ENCODE data around the gene RPL38.

Gene RPL38

DNA sequence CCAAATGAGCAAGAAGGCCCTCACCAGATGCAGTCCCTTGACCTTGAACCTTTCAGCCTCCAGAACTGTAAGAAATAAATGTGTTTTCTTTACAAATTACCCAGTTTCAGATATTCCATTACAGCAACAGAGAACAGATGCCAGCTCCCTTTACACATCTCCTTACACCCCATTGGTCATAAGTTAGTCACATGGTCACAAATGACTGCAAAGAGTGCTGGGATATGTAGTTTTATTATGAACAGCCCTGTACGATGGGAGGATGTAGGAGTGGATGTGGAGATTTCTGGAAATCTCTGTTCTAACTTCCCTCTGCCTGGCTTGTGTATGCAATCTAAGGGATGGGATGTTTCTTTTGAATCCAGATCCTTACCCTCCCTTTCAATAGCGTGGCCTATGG, 13.3 kb upstream of the RPL38 start:
- H3K79me2 ChIP-seq (ENCODE audit: insufficient read depth, low read depth): no peaks in the 10 kb centered on the region
- H3K36me3 ChIP-seq (ENCODE audit: insufficient read depth): no peaks in the 10 kb centered on the region
- peaks cover 54% of the 10 kb centered on the region for H3K27me3 ChIP-seq (ENCODE audit: insufficient read depth, low read depth)
- no peak overlapping the region for H3K27ac ChIP-seq
- H4K20me1 ChIP-seq (ENCODE audit: insufficient read depth): no peaks in the 10 kb centered on the region
- no peak overlapping the region for H3K9ac ChIP-seq
- TF ChIP-seq, protein P1, sequence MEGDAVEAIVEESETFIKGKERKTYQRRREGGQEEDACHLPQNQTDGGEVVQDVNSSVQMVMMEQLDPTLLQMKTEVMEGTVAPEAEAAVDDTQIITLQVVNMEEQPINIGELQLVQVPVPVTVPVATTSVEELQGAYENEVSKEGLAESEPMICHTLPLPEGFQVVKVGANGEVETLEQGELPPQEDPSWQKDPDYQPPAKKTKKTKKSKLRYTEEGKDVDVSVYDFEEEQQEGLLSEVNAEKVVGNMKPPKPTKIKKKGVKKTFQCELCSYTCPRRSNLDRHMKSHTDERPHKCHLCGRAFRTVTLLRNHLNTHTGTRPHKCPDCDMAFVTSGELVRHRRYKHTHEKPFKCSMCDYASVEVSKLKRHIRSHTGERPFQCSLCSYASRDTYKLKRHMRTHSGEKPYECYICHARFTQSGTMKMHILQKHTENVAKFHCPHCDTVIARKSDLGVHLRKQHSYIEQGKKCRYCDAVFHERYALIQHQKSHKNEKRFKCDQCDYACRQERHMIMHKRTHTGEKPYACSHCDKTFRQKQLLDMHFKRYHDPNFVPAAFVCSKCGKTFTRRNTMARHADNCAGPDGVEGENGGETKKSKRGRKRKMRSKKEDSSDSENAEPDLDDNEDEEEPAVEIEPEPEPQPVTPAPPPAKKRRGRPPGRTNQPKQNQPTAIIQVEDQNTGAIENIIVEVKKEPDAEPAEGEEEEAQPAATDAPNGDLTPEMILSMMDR (conservative IDR thresholded peaks at IDR 0.05; ENCODE audit: low read depth, low read length): no peak
- no peak overlapping the region for H3K4me2 ChIP-seq
- no peak overlapping the region for H3K4me3 ChIP-seq (IDR thresholded peaks at IDR 0.05; ENCODE audit: insufficient read depth, low read depth, low read length)
- H3K4me1 ChIP-seq (ENCODE audit: low read depth, poor library complexity, severe bottlenecking): no peaks in the 10 kb centered on the region
- H2AFZ ChIP-seq (ENCODE audit: low read depth): no peak overlapping the region

DNA sequence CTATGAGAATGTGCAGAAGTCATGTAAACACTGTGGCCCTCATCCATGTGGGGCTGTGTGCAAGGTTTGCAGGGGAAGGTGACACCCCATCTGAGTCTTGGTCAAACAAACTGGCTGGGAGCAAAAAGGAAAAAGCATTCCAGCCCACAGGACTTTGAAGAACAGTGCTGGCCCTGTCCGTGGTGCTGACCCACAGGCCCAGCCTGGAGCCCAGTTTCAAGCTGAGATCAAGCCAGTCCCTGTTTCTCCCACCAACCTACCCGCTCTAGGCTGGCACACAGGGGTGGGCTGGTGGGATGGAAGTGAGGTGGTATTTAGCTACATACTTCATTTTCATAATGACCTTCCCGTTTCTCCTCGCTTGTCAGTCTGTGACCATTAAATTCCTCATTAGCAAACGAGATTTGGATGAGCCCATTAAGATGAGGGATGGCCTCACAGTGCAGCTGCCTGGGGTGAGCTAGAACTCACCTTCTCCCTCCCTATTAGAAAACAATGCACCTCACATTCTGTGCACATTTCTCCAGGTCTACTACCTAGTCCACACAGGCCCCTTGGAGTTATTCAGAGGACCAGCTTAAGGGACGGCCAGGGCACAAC, 12.6 kb upstream of the RPL38 start:
- TF ChIP-seq, protein P1 (conservative IDR thresholded peaks at IDR 0.05; ENCODE audit: low read depth, low read length): no peak
- H3K27ac ChIP-seq: no peak overlapping the region
- peaks cover 57% of the 10 kb centered on the region for H3K27me3 ChIP-seq (ENCODE audit: insufficient read depth, low read depth)

DNA sequence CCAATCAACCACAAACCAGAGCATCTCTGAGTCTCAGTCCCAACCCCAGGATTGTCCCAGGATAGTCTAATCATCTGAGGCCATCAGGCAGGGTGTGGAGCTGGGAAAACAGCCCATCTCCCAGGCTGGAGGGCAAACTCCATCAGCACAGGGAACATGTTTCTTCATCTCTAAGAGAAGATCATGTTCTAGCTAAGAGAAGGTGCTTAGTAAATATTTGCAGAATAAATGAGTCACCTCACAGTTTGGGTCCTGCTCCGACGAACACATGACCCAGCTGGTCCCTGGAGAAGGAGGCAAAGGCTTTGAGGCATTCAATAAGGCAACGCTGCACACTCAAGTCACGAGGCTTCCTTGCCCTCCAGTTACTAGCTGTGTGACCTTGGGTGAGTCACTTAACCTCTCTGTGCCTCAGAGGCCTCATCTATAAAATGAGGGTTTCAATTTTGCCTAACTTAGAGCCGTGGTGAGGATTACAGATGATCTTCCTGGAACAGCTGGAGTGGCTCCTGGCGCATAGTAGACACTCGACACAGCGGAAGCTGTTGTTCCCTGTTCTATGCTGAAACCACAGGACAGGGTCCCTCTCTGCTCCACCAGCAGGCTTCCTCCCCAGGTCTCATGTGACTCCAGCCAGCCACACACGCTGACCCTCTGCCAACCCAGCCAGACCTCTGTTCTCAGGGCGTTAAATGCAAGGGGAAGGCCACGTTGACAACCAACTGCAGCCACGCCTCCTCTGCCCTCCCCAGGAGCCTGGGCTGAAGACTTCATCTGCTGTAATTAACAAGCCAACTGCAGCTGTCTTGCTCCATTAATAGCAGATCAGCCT, 10.3 kb upstream of the RPL38 start:
- TF ChIP-seq, protein P1 (conservative IDR thresholded peaks at IDR 0.05; ENCODE audit: low read depth, low read length): no peak
- Histone ChIP-seq H2AFZ (ENCODE audit: low read depth) (no peak overlapping the region), H3K4me2 (no peak overlapping the region), H3K36me3 (ENCODE audit: insufficient read depth) (no peaks in the 10 kb centered on the region), H3K9ac (no peak overlapping the region), H3K4me1 (ENCODE audit: low read depth, poor library complexity, severe bottlenecking) (no peaks in the 10 kb centered on the region), H3K27me3 (ENCODE audit: insufficient read depth, low read depth) (peaks cover 64% of the 10 kb centered on the region), H3K4me3 (IDR thresholded peaks at IDR 0.05; ENCODE audit: insufficient read depth, low read depth, low read length) (no peak overlapping the region), H3K79me2 (ENCODE audit: insufficient read depth, low read depth) (no peaks in the 10 kb centered on the region), H3K27ac (no peak overlapping the region), H4K20me1 (ENCODE audit: insufficient read depth) (no peaks in the 10 kb centered on the region)

More for the DNA sequence above, 12.6 kb upstream of the RPL38 start:
- Histone ChIP-seq H3K4me1 (ENCODE audit: low read depth, poor library complexity, severe bottlenecking) (no peaks in the 10 kb centered on the region), H4K20me1 (ENCODE audit: insufficient read depth) (no peaks in the 10 kb centered on the region), H3K79me2 (ENCODE audit: insufficient read depth, low read depth) (no peaks in the 10 kb centered on the region), H3K4me3 (IDR thresholded peaks at IDR 0.05; ENCODE audit: insufficient read depth, low read depth, low read length) (no peak overlapping the region), H3K4me2 (no peak overlapping the region), H2AFZ (ENCODE audit: low read depth) (no peak overlapping the region), H3K9ac (no peak overlapping the region), H3K36me3 (ENCODE audit: insufficient read depth) (no peaks in the 10 kb centered on the region)

DNA sequence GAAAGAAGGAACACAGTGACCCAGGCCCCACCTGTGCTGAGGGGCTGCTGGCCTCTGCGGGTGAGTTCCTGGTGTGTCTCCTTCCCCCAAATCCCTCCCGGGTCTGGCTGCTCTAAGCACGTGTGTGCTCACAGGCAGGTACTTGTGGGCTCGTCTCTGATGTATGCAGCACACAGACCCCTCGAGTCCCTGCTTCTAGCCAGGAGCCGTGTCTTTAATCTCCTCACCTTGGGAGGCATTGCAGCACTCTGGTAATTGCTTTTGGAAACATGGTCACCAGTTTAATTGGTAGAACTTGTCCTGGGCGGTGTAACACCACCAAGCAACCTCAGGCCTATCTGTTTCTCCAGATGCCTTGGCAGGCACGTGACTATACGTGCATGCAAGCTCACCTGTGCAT, 8.8 kb upstream of the RPL38 start:
- no peak overlapping the region for H3K4me3 ChIP-seq (IDR thresholded peaks at IDR 0.05; ENCODE audit: insufficient read depth, low read depth, low read length)
- H3K79me2 ChIP-seq (ENCODE audit: insufficient read depth, low read depth): no peaks in the 10 kb centered on the region
- no peak overlapping the region for H2AFZ ChIP-seq (ENCODE audit: low read depth)
- H3K27ac ChIP-seq: no peak overlapping the region
- no peaks in the 10 kb centered on the region for H3K36me3 ChIP-seq (ENCODE audit: insufficient read depth)
- TF ChIP-seq, protein P1 (conservative IDR thresholded peaks at IDR 0.05; ENCODE audit: low read depth, low read length): no peak
- H3K27me3 ChIP-seq (ENCODE audit: insufficient read depth, low read depth): peaks cover 75% of the 10 kb centered on the region
- no peaks in the 10 kb centered on the region for H3K4me1 ChIP-seq (ENCODE audit: low read depth, poor library complexity, severe bottlenecking)
- H4K20me1 ChIP-seq (ENCODE audit: insufficient read depth): no peaks in the 10 kb centered on the region
- no peak overlapping the region for H3K9ac ChIP-seq
- no peak overlapping the region for H3K4me2 ChIP-seq
